Stimulated activated naive CD8-positive, alpha-beta T cell treated with anti-CD3 and anti-CD28 coated beads, Interleukin-15, Interleukin-2, amounts not matched to agents 100 ng/mL and 50 ng/mL, for 24 hours (primary cell): Measurements from ENCODE around the gene MCM3AP.
A peak's percentile ranks its signal among the peaks of the same experiment; 100 is the strongest.
"Not testable (repeated sequence)": the region's sequence is repeated elsewhere in the genome, so short reads cannot be mapped to it uniquely, and the experiment has no call there.

Experiments used
- H3K27ac Mint-ChIP-seq: one replicate; pipeline ENCODE4 v1.8.0; 2021; ENCODE audit warnings: mild to moderate bottlenecking, mixed read lengths
- H3K27me3 Mint-ChIP-seq: one replicate; pipeline ENCODE4 v1.8.0; 2021; ENCODE audit warnings: mixed read lengths
- H3K36me3 Mint-ChIP-seq: one replicate; pipeline ENCODE4 v1.8.0; 2021; ENCODE audit warnings: low read depth, mixed read lengths
- H3K4me1 Mint-ChIP-seq: one replicate; pipeline ENCODE4 v1.8.0; 2021; ENCODE audit warnings: low read depth, mixed read lengths
- H3K4me3 Mint-ChIP-seq: one replicate; pipeline ENCODE4 v1.8.0; 2021; ENCODE audit warnings: mild to moderate bottlenecking, mixed read lengths
- H3K9me3 Mint-ChIP-seq: one replicate; pipeline ENCODE4 v1.8.0; 2021; ENCODE audit warnings: mixed read lengths

Gene MCM3AP

DNA sequence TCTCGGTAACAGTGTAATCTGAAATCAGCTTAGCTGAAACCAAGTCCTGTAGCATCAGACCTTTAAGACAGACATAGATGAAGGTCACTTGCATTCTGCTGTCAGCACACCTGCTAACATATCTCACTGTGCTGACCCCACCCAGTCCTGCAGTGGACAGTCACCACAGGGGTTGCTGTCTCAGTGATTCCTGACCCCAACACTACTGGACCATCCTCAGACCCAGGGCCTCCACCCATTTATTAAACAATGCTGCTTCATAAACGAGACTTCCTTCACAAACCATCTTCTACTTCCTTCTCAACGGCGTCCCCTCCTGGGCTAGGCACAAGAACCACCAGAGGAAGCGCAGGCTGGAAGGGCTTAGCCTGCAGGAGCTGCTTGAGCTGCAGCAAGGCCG lies 39.1 kb downstream of the MCM3AP start:
- Mint-ChIP-seq H3K36me3 (peaks cover 73% of the 10 kb centered on the region), H3K4me1 (peaks cover 23% of the 10 kb centered on the region), H3K4me3 (no peak overlapping the region), H3K27me3 (no peaks in the 10 kb centered on the region), H3K27ac (no peak overlapping the region), H3K9me3 (no peaks in the 10 kb centered on the region)

DNA sequence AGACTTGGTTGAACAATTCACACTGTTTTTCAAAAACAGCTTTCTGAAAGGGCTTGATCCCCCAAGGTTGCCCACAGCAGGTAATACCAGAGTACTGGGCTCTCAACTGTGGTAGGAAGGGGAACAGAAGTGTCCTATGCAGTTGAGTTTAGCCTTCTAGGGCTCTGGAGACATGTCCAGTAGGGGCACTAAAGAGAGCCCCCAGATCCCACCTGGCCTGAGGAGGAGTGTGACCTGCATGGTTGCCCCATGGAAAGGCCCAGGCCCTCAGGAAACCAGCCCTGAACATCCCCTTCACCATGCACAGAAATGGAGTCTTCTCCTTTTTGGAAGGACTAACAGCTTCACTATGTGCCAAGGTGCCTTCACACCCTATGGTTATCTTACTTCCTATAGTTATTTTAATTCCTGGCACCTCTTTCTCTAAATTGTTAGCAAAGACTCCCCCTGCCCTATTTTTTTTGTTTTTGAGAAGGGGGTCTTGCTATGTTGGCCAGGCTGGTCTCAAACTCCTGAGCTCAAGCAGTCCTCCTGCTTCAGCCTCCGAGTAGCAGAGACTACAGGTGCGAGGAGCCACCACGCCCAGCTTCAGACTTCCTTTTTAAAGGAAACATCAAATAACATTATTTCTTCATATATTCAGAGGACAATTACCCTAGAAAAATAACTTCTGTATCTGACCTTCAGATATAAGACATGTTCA lies 40.0 kb downstream of the MCM3AP start:
- peaks cover 13% of the 10 kb centered on the region for H3K4me1 Mint-ChIP-seq
- H3K4me3 Mint-ChIP-seq, result no peak overlapping the region
- peaks cover 72% of the 10 kb centered on the region for H3K36me3 Mint-ChIP-seq
- H3K27ac Mint-ChIP-seq, result no peak overlapping the region
- H3K9me3 Mint-ChIP-seq, result no peaks in the 10 kb centered on the region
- no peaks in the 10 kb centered on the region for H3K27me3 Mint-ChIP-seq

DNA sequence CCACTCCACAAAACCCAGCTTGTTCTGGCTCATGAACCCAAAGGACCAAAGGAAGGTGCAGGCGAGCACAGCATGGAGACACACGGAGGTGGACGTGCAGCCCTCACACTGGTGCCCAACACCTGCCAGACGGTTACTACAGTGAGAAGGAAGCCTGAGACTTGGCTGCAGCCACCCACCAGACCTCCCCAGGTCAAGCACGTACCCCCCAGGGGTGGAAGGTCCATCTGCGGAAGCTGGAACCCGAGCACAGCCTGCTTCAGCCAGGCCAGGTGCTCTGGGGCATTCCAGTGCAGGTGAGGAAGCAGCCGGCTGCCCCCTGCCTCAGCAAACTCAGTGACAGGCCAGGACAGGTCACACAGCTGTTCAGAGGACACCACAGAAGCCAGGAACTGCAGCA lies 40.8 kb downstream of the MCM3AP start:
- Mint-ChIP-seq H3K4me1 (peaks cover 5% of the 10 kb centered on the region), H3K4me3 (no peak overlapping the region), H3K27me3 (no peaks in the 10 kb centered on the region), H3K27ac (no peak overlapping the region), H3K36me3 (peaks cover 71% of the 10 kb centered on the region), H3K9me3 (no peaks in the 10 kb centered on the region)

DNA sequence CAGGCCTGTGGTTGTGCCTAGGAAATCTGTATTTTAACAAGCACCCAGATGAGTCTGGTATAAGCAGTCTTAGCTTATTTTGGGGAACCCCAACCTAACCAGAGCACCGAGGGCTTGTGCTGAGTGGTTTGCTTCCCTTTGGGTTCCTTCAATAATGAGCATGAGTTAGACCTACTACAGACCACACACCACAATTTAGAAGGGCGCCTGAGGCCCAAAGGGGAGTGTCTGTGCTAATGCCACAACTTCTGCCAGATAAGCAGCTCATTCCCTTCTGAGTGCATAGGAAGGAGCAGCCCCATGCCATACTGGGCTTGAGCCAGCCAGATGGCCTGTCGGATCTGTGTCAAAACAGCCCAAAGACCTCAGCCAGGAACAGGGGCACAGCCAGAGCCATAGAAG lies 41.5 kb downstream of the MCM3AP start:
- peaks cover 3% of the 10 kb centered on the region for H3K4me1 Mint-ChIP-seq
- no peak overlapping the region for H3K27ac Mint-ChIP-seq
- no peaks in the 10 kb centered on the region for H3K27me3 Mint-ChIP-seq
- H3K9me3 Mint-ChIP-seq, result no peaks in the 10 kb centered on the region
- H3K4me3 Mint-ChIP-seq, result no peak overlapping the region
- H3K36me3 Mint-ChIP-seq, result peaks cover 72% of the 10 kb centered on the region

DNA sequence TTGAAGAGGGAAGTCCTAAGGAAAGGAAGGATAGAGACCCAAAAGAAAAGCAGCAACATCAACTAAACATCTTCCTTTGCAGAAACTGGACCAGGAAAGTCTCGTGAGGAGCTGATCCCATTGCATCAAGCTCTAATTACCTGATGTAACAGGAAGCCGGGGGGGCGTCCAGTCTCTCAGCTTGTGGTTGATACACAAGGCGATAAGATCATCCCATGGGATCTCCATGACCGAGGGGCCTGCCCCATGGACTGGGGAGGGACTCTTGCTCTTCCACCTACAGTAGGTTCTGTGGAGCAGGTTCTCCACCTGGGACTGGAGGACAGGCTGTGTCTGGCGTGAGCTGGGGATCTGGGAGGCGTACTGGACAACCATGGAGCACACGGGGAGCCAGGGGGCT lies 42.1 kb downstream of the MCM3AP start:
- H3K27me3 Mint-ChIP-seq, result no peaks in the 10 kb centered on the region
- no peak overlapping the region for H3K4me3 Mint-ChIP-seq
- peak overlapping the region; percentile 52 for H3K27ac Mint-ChIP-seq
- peaks cover 3% of the 10 kb centered on the region for H3K4me1 Mint-ChIP-seq
- H3K36me3 Mint-ChIP-seq, result peaks cover 70% of the 10 kb centered on the region
- no peaks in the 10 kb centered on the region for H3K9me3 Mint-ChIP-seq

DNA sequence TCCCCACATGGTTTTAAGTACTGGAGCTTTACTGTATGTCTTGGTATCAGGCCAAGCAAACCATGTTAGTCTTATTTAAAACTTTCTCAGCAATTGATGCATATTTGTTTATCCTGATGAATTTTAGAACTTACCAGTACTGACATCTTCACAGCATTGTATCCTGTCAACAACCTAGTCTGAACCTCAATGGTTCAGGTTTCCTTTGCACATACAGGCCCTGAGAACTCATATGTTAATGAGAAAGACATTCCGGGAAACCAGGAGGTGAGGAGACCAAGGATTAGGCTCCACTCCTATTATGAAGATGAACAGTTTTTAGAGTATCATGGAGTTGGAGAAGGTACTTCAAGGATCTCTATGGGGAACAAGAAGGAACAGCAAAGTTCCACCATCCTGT lies 43.8 kb downstream of the MCM3AP start:
- not testable (repeated sequence) for H3K9me3 Mint-ChIP-seq, H3K4me1 Mint-ChIP-seq, H3K27me3 Mint-ChIP-seq, H3K27ac Mint-ChIP-seq, H3K4me3 Mint-ChIP-seq
- H3K36me3 Mint-ChIP-seq, result peaks cover 64% of the 10 kb centered on the region

DNA sequence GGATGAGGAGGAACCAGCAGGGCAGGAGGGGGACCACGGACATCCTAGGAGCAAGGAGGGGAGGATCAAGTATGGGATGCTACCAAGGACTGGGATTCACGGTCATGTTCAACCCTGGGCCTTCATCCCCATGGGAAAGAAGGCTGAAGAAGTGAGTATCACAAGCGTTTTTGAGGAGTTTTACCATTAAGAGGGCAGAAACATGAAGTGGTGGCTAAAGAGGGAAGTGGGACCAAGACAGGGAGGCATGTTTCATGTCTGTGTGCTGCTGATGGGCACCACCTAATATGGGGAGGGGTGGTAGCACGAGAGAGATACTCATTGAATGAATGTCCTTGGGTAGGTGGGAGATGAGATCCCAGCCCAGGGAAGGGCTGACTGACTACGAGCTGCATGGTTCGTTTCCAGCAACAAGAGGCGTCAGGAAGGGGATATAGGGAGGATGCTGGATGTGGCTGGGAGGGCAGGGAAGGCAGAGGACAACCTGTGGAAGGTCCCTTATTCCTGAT lies 45.5 kb downstream of the MCM3AP start:
- no peak overlapping the region for H3K27ac Mint-ChIP-seq
- H3K9me3 Mint-ChIP-seq, result no peaks in the 10 kb centered on the region
- no peaks in the 10 kb centered on the region for H3K27me3 Mint-ChIP-seq
- no peak overlapping the region for H3K4me3 Mint-ChIP-seq
- no peaks in the 10 kb centered on the region for H3K4me1 Mint-ChIP-seq
- peaks cover 62% of the 10 kb centered on the region for H3K36me3 Mint-ChIP-seq

DNA sequence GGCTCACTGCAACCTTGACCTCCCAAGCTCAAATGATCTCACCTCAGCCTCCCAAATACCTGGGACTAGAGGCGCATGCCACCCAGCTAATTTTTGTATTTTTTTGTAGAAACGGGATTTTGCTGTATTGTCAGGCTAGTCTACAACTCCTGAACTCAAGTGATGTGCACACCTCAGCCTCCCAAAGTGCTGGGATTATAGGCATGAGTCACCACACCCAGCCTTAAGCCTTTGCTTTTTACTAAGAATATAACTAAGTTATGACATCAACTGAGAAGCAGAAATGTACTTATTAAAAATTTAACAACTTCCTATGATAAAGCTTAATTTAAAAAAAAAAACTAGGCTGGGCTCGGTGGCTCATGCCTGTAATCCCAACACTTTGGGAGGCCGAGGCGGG lies 47.9 kb downstream of the MCM3AP start:
- H3K4me1 Mint-ChIP-seq, result peaks cover 11% of the 10 kb centered on the region
- peaks cover 68% of the 10 kb centered on the region for H3K36me3 Mint-ChIP-seq
- no peaks in the 10 kb centered on the region for H3K27me3 Mint-ChIP-seq
- no peaks in the 10 kb centered on the region for H3K9me3 Mint-ChIP-seq
- H3K27ac Mint-ChIP-seq, result no peak overlapping the region
- no peak overlapping the region for H3K4me3 Mint-ChIP-seq

DNA sequence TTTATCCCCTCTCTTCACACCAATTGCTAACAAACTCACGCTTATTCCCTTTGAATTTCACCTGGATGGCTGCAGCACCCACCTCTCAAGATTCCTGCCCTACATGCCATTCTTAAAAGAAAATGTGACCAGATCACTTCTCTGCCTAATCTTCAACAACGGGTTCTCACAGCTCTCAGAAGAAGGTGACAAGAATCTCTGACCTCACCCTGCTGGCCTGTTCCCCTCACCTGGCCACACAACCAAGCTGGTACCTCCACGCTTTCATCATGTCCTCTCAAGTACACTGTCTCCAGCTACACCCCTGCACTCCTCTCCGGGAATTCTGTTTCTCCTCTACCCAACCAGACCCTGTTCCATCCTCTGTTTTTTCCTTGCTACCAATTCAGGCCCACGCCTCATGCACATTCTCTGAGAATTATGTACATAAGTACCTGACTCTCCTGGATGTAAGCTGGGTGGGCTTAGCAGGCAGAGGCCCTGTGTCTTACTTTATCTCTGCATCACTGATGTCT lies 50.9 kb downstream of the MCM3AP start:
- H3K27ac Mint-ChIP-seq, result peak overlapping the region; percentile 4
- no peak overlapping the region for H3K4me3 Mint-ChIP-seq
- peaks cover 19% of the 10 kb centered on the region for H3K4me1 Mint-ChIP-seq
- H3K36me3 Mint-ChIP-seq, result peaks cover 64% of the 10 kb centered on the region
- H3K27me3 Mint-ChIP-seq, result no peaks in the 10 kb centered on the region
- H3K9me3 Mint-ChIP-seq, result no peaks in the 10 kb centered on the region

DNA sequence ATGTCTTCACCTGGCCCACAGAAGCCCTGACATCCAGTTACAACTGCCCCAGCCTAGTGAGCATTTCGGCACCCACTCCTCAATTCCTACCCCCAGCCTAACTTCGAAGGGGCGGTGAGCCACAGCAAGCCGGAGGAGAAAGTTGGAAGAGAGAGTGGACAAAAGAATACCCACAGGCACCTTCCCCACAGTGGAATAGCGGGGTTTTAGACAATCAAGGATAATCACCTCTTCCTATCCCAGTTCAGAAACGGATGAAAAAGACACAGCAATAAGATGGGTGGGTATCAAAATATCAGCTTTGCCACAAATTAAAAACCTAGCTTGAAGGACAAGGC lies 55.5 kb downstream of the MCM3AP start:
- peak overlapping the region; percentile 82 for H3K4me3 Mint-ChIP-seq
- no peak overlapping the region for H3K27ac Mint-ChIP-seq
- H3K27me3 Mint-ChIP-seq, result no peaks in the 10 kb centered on the region
- H3K4me1 Mint-ChIP-seq, result peaks cover 53% of the 10 kb centered on the region
- H3K36me3 Mint-ChIP-seq, result peaks cover 38% of the 10 kb centered on the region
- H3K9me3 Mint-ChIP-seq, result no peaks in the 10 kb centered on the region

DNA sequence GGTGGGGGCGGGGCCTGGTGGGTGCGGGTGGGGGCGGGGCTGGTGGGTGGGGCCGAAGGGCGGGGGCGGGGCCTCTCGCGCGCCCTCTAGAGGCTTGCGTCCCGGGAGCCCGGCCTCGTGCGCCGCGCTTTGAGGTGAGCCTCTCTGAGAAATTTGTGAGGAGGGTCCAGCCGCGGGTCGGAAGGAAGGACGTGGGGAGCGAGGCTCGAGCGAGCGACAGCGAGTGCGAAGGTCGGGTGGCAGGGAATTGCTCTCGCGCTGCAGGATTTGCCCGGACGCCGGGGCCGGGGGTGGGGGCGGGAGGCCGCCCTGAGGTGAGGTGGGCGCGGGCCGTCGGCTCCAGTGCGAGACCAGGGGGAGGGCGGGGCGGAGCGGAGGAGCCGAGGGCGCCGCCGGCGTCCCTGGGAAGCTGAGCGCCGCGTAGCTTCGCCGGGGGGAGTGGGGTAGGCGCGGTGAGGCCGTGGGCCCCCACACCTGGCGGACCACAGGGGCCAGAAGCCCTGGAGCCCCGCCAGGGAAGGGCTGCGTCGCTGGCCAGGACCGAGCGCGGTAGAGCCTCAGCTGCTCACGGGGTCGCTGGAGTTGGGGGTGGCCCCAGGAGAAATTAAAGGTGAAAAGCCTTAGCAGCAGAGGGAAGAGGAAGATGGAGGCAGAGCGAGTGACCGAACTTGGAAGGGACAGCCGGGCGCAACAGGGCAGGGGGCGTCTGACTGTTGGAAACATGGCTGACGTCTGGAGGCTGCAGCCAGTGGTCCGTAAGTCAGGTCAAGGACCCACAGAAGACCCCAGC lies 56.1 kb downstream of the MCM3AP start:
- Mint-ChIP-seq H3K36me3 (peaks cover 32% of the 10 kb centered on the region), H3K27me3 (no peaks in the 10 kb centered on the region)

DNA sequence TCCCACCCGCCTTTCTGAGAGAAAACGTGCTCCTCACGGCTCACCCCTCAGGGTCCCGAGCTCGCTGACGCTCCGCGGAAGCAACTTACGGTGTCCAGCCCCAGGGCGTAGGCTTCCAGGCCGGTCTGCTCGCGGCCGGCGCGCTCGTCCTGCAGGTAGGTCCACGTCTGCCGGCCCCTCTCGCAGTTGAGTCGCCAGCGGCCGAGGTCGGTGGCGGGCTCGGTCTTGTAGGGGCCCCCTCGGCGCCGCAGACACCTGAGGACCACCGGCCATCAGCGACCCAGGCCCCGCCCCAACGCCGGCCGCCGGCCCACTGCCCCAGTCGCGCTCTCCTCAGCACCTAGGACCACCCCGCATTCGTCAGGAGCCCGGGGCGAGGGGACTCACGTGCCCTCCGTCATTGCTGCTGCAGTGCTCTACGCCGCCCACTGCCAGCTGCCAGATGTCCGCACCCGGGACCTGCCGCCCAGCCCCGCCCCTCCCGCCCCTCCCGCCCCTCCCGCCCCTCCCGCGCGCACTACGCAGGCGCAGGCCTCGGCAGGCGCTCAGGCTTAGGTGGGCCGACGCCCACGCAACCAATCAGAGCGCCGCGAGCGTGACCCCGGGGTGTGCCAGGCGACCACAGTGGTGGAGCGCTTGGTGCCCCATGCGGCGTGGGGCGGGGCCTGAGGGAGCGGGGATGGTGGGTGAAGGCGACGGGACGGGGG lies 56.9 kb downstream of the MCM3AP start, which contains the start of gene LSS:
Gene LSS (minus strand): TSS at position 430 of the 707 bp plus-strand sequence. CDS start 29 bp downstream, at position 401.
- peaks cover 44% of the 10 kb centered on the region for H3K4me1 Mint-ChIP-seq
- H3K36me3 Mint-ChIP-seq, result peaks cover 24% of the 10 kb centered on the region
- H3K27ac Mint-ChIP-seq, result peak within 1 kb of the TSS; percentile 88
- H3K27me3 Mint-ChIP-seq, result no peaks in the 10 kb centered on the region
- H3K9me3 Mint-ChIP-seq, result no peaks in the 10 kb centered on the region
- peak within 1 kb of the TSS; percentile 82 for H3K4me3 Mint-ChIP-seq

More for the DNA sequence above, 56.1 kb downstream of the MCM3AP start:
- Mint-ChIP-seq H3K9me3 (no peaks in the 10 kb centered on the region), H3K4me3 (peak overlapping the region; percentile 82), H3K4me1 (peaks cover 52% of the 10 kb centered on the region), H3K27ac (peak overlapping the region; percentile 88)

DNA sequence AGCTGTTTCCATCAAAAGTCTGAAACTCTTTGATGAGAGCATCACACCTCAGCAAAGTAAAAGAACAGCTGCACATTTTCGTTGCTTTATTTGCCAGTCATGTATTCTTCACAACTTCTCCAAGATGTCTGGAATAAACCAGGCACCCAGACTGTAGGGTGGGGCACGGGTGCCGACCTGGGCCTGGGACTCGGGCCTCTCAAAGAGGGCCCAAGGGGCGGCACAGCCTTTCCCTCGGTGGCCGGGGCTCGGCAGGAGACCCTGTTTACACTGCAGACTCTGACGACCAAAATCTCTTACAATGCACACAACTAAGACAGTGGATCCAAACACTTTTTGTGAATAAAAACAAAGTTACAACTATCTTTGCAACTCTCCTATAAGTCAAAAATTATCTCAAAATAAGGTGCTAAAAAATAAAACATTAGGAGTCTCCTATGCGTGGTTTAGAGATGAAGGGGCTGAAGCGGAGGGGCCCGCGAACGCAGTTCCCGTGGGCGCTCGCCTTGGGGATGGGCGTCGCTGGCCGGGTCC lies 57.5 kb downstream of the MCM3AP start:
- Mint-ChIP-seq H3K27me3 (no peaks in the 10 kb centered on the region), H3K4me1 (peaks cover 42% of the 10 kb centered on the region), H3K36me3 (peaks cover 20% of the 10 kb centered on the region), H3K4me3 (peak overlapping the region; percentile 82), H3K27ac (peak overlapping the region; percentile 34), H3K9me3 (no peaks in the 10 kb centered on the region)

DNA sequence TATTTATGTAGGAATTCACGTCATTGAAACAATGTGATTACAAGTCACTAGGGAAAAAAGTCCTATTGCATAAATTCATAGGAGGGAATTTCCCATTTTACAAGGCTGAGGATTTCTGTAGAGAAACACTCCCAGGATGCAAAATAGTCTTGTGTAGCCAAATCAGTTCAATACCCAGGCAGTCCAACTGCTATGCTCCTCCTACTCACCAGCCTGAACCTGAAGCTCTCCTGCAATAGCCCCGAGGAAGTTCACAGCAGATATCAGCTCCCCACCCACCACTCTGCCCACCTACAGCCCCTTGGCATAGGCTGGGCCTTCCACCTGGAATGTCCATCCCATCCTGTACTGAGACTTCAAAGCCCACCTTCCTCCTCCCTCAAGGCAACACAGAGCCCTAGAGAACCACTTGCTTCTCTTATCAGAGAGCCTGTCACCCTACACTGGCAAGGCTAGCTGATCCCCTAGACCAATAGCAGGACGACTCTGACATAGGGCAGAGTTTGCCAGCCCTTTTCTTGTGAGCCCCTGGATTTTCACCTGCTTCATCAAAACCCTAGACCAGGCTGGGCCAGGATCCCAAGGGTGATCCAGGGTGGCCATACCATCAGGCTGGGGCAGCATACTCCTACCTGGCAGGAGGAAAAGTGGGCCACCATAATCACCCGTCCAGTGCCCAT lies 58.4 kb downstream of the MCM3AP start:
- Mint-ChIP-seq H3K9me3 (no peaks in the 10 kb centered on the region), H3K36me3 (peaks cover 13% of the 10 kb centered on the region), H3K4me3 (peak overlapping the region; percentile 82), H3K27me3 (no peaks in the 10 kb centered on the region), H3K4me1 (peaks cover 42% of the 10 kb centered on the region), H3K27ac (no peak overlapping the region)
